A549 (cell line): ENCODE data around the gene SLC16A8. TPM values are rescaled to one million over a fixed set of nuclear protein-coding genes. Genes with fewer than 3 reads are reported as not detected.
"Not testable (repeated sequence)": the region's sequence is repeated elsewhere in the genome, so short reads cannot be mapped to it uniquely, and the experiment has no call there.

Source experiments
- ATAC-seq, 2 experiments: fragments of 200-7000 bp in 1 of 2; fragments of >200 bp in 1 of 2; cut with Nextera tagmentation in 1 of 2; cut with Tn5 transposase in 1 of 2; 3 replicates each; pipeline versions ENCODE4 v1.8.0 to v1.9.1; 2018 to 2020; ENCODE audit warnings: mild to moderate bottlenecking in 1 of 2, moderate library complexity in 1 of 2
- CTCF ChIA-PET: fragments of 300-600 bp; sonication (Branson Sonifier 250); formaldehyde crosslinking; extraction: SDS; loops from one replicate; lab custom pipeline; 2021; ENCODE audit warnings: antibody characterized with exemption, inconsistent platforms; lab: Yijun Ruan, JAX
- POLR2A ChIA-PET: fragments of 350-600 bp; formaldehyde crosslinking; extraction: SDS; loops from one replicate; lab custom pipeline; 2021; ENCODE audit warnings: antibody characterized with exemption, inconsistent platforms; lab: Yijun Ruan, JAX
- DNase-seq, 2 experiments: peaks; one replicate each; pipeline versions ENCODE4 v3.0.0 to v3.0.0-alpha.2; 2011 to 2016; ENCODE audit warnings: low read depth in 1 of 2, low spot score in 1 of 2
- FAIRE-seq: peaks from 2 replicates; lab custom pipeline; 2011; peaks lifted over from hg19 to GRCh38; lab: Jason Lieb, UNC
- H3K27ac ChIP-seq, 2 experiments: fragments of >200 bp; sonication (Bioruptor Twin); formaldehyde crosslinking; 3 replicates each; pipeline ENCODE4 v1.5.1; 2016 to 2017
- H3K4me1 ChIP-seq: fragments of >200 bp; sonication (Bioruptor Twin); formaldehyde crosslinking; 3 replicates; pipeline ENCODE4 v1.6.1; 2016
- H3K4me2 ChIP-seq: fragments of >200 bp; sonication (Bioruptor Twin); formaldehyde crosslinking; 3 replicates; pipeline ENCODE4 v1.6.1; 2016
- H3K4me3 ChIP-seq: fragments of >200 bp; sonication (Bioruptor Twin); formaldehyde crosslinking; 3 replicates; pipeline ENCODE4 v1.5.1; 2016
- H3K9me3 ChIP-seq: fragments of >200 bp; sonication (Bioruptor Twin); formaldehyde crosslinking; 3 replicates; pipeline ENCODE4 v1.6.1; 2016
- BCL3 ChIP-seq: fragments of >200 bp; sonication (Bioruptor Twin); formaldehyde crosslinking; IDR thresholded peaks from 3 replicates; pipeline ENCODE4 v1.6.1; 2016
- BHLHE40 ChIP-seq: IDR thresholded peaks from 2 replicates; pipeline ENCODE4 v1.6.1; 2012; ENCODE audit warnings: low read depth, low read length, inconsistent platforms
- CBX8 ChIP-seq: fragments of 200-600 bp; sonication (generic); IDR thresholded peaks from 2 replicates; pipeline ENCODE4 v1.6.1; 2016
- CEBPB ChIP-seq, 2 experiments: fragments of >200 bp in 1 of 2; sonication (Bioruptor Twin) in 1 of 2; formaldehyde crosslinking in 1 of 2; IDR thresholded peaks; 2 replicates each; pipeline ENCODE4 v1.6.1; 2012 to 2016
- CHD4 ChIP-seq: fragments of 200-600 bp; sonication (generic); IDR thresholded peaks from 2 replicates; pipeline ENCODE4 v1.6.1; 2016; ENCODE audit warnings: antibody characterized with exemption, mild to moderate bottlenecking, borderline replicate concordance
- EHMT2 ChIP-seq: fragments of 200-600 bp; sonication (generic); IDR thresholded peaks from 2 replicates; pipeline ENCODE4 v1.6.1; 2016; ENCODE audit warnings: antibody characterized with exemption, low read depth, mild to moderate bottlenecking, moderate library complexity
- FOSL2 ChIP-seq, 2 experiments: fragments of 450-650 bp in 1 of 2; fragments of >200 bp in 1 of 2; sonication (Bioruptor Twin) in 1 of 2; formaldehyde crosslinking; IDR thresholded peaks; 2 replicates each; pipeline versions ENCODE4 v1.5.0 to v1.6.1; 2016 to 2020; ENCODE audit warnings: mild to moderate bottlenecking in 1 of 2, moderate library complexity in 1 of 2
- GATA3 ChIP-seq: IDR thresholded peaks from 2 replicates; pipeline ENCODE4 v1.6.1; 2012; ENCODE audit warnings: borderline replicate concordance
- HES2 ChIP-seq: fragments of >200 bp; sonication (Bioruptor Twin); formaldehyde crosslinking; IDR thresholded peaks from 2 replicates; pipeline ENCODE4 v1.6.1; 2016
- HOXB5 ChIP-seq: fragments of 250-450 bp; sonication (Bioruptor Pico); IDR thresholded peaks from 2 replicates; pipeline ENCODE4 v1.5.0; 2020; ENCODE audit warnings: mild to moderate bottlenecking, moderate library complexity
- JUN ChIP-seq, 2 experiments: fragments of >200 bp; sonication (Bioruptor Twin); formaldehyde crosslinking; IDR thresholded peaks; 2 replicates in 1 of 2; 3 replicates in 1 of 2; pipeline ENCODE4 v1.6.1; 2016 to 2017
- KDM1A ChIP-seq: fragments of 200-600 bp; sonication (generic); IDR thresholded peaks from 2 replicates; pipeline ENCODE4 v1.6.1; 2016; ENCODE audit warnings: low read depth, mild to moderate bottlenecking
- MAZ ChIP-seq: fragments of 150-350 bp; IDR thresholded peaks from 2 replicates; pipeline ENCODE4 v1.6.1; 2014; ENCODE audit warnings: antibody characterized with exemption, low read depth, low read length, borderline replicate concordance
- NPAS2 ChIP-seq: fragments of 250-450 bp; sonication (Bioruptor Pico); IDR thresholded peaks from 2 replicates; pipeline ENCODE4 v1.8.0; 2022; ENCODE audit warnings: mild to moderate bottlenecking, moderate library complexity, borderline replicate concordance
- POLR2A ChIP-seq: IDR thresholded peaks from 2 replicates; pipeline ENCODE4 v1.6.1; 2012; ENCODE audit warnings: mild to moderate bottlenecking, low read length
- RARB ChIP-seq: fragments of 250-450 bp; sonication (Bioruptor Pico); IDR thresholded peaks from 2 replicates; pipeline ENCODE4 v1.8.0; 2021; ENCODE audit warnings: mild to moderate bottlenecking, moderate library complexity
- SREBF2 ChIP-seq: fragments of 450-650 bp; IDR thresholded peaks from 2 replicates; pipeline ENCODE4 v1.6.1; 2014; ENCODE audit warnings: mild to moderate bottlenecking, moderate library complexity
- TFCP2L1 ChIP-seq: fragments of 250-450 bp; sonication (Bioruptor Pico); IDR thresholded peaks from 2 replicates; pipeline ENCODE4 v1.5.0; 2021; ENCODE audit warnings: mild to moderate bottlenecking
- ZFP36 ChIP-seq: fragments of 450-650 bp; IDR thresholded peaks from 2 replicates; pipeline ENCODE4 v1.6.1; 2014; ENCODE audit warnings: borderline replicate concordance; ENCODE audit not compliant: partially characterized antibody
- WGBS: methylation state at CpG from one replicate; pipeline ENCODE4 v1.1.6; 2017; ENCODE audit errors: missing lambda C conversion rate; 5-methylcytosine and 5-hydroxymethylcytosine counted together
- polyA plus RNA-seq, 4 experiments: library from polyadenylated mRNA; depleted of rRNA in 3 of 4; stranded (reverse); fragments of >200 nt; fragmentation: RNase III in 1 of 4; extraction: RNeasy Plus Mini Kit Qiagen cat#74134 plus additional on column Dnase treatment in 1 of 4; gene quantifications; 2 replicates in 3 of 4; 3 replicates in 1 of 4; pipeline ENCODE4 v1.2.3, GENCODE V29; 2011 to 2017
- TF ChIP-seq, protein P1 (sequence below): fragments of 200-600 bp; sonication (generic); IDR thresholded peaks from 2 replicates; pipeline ENCODE4 v1.6.1; 2016; ENCODE audit warnings: antibody characterized with exemption, mild to moderate bottlenecking, moderate library complexity
- TF ChIP-seq, protein P2 (sequence below): fragments of 450-650 bp; IDR thresholded peaks from 2 replicates; pipeline ENCODE4 v1.6.1; 2014; ENCODE audit warnings: antibody characterized with exemption

Gene SLC16A8
- polyA plus RNA-seq, 2 of the 4 experiments (the other 2 are of a cell fraction) = not detected

DNA sequence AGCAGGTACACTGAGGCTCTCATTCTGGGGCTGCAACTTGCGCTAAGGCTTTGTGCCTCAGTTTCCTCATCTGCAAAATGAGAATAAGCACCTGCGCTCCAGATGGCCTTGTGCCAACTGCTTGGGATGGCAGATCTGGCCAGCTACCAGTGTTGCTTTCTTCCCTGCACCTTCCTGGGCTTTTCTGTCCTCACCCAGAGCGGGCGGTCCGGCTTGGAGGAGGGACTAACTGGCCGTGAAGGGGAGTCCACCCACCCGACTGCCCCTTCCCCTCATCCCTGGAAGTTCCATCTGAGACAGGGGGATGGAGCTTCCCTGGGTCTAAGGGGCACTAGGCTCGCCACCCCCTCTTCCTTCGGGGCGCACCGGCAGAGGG is 3.5 kb downstream of the SLC16A8 start:
- ChIA-PET POLR2A (no interaction called here), CTCF (no interaction called here)
- H3K27ac ChIP-seq = no peak overlapping the region

DNA sequence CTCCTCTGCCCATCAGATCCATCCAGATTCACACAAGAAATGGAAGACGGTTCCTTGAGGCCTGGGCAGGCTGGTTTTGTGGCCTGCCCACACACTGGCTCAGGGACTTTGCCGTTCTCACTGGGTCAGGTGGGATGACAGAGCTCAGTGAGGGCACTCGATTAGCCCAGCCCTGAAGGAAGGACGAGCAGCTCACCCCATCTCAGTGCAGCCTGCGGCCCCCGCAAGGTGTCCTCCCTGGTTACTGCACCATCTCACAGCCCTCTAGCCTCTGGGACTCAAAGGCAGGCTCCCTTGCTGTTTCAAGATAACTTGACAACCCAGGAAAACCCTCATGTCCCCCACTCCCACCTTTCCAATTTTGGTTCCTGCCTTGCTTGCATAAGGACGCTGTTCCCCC is 4.2 kb downstream of the SLC16A8 start:
- no peak overlapping the region for H3K4me2 ChIP-seq
- DNase-seq = no peak
- H3K9me3 ChIP-seq = no peaks in the 10 kb centered on the region
- H3K27ac ChIP-seq = no peak overlapping the region
- WGBS = 75% methylated on average over 4 of the region's 7 CpGs
- CTCF ChIA-PET = interaction anchor here (1.3 to 1.4 kb wide), 2 partner anchors 10 to 14 kb away, joined by 3 read pairs; no protein-coding TSS in a partner anchor
- POLR2A ChIA-PET = no interaction called here
- TF ChIP-seq FOSL2 (IDR thresholded peaks at IDR 0.05) (no peak), FOSL2 (CRISPR knock-in tag; IDR thresholded peaks at IDR 0.05) (no peak), POLR2A (no peak), GATA3 (no peak), CHD4 (no peak), BHLHE40 (no peak), JUN (IDR thresholded peaks at IDR 0.05) (no peak), BCL3 (no peak), NPAS2 (CRISPR knock-in tag) (no peak), CEBPB (IDR thresholded peaks at IDR 0.05) (no peak)
- no peak for ATAC-seq
- no peak overlapping the region for H3K4me3 ChIP-seq
- no peaks in the 10 kb centered on the region for H3K4me1 ChIP-seq
- no peak for FAIRE-seq

More for the DNA sequence above, 3.5 kb downstream of the SLC16A8 start:
- Histone ChIP-seq H3K9me3 (no peaks in the 10 kb centered on the region), H3K4me1 (no peaks in the 10 kb centered on the region), H3K4me3 (no peak overlapping the region), H3K4me2 (no peak overlapping the region)
- FAIRE-seq (no peak), ATAC-seq (no peak), DNase-seq (no peak)
- no peak for TF ChIP-seq HOXB5
- no peak for TF ChIP-seq JUN (IDR thresholded peaks at IDR 0.05)
- no peak for TF ChIP-seq SREBF2
- TF ChIP-seq MAZ = no peak
- TF ChIP-seq CBX8 = no peak
- TF ChIP-seq CHD4 = no peak
- no peak for TF ChIP-seq RARB (CRISPR knock-in tag)
- no peak for TF ChIP-seq EHMT2
- TF ChIP-seq, protein P1, sequence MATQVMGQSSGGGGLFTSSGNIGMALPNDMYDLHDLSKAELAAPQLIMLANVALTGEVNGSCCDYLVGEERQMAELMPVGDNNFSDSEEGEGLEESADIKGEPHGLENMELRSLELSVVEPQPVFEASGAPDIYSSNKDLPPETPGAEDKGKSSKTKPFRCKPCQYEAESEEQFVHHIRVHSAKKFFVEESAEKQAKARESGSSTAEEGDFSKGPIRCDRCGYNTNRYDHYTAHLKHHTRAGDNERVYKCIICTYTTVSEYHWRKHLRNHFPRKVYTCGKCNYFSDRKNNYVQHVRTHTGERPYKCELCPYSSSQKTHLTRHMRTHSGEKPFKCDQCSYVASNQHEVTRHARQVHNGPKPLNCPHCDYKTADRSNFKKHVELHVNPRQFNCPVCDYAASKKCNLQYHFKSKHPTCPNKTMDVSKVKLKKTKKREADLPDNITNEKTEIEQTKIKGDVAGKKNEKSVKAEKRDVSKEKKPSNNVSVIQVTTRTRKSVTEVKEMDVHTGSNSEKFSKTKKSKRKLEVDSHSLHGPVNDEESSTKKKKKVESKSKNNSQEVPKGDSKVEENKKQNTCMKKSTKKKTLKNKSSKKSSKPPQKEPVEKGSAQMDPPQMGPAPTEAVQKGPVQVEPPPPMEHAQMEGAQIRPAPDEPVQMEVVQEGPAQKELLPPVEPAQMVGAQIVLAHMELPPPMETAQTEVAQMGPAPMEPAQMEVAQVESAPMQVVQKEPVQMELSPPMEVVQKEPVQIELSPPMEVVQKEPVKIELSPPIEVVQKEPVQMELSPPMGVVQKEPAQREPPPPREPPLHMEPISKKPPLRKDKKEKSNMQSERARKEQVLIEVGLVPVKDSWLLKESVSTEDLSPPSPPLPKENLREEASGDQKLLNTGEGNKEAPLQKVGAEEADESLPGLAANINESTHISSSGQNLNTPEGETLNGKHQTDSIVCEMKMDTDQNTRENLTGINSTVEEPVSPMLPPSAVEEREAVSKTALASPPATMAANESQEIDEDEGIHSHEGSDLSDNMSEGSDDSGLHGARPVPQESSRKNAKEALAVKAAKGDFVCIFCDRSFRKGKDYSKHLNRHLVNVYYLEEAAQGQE = no peak
- TF ChIP-seq, protein P2, sequence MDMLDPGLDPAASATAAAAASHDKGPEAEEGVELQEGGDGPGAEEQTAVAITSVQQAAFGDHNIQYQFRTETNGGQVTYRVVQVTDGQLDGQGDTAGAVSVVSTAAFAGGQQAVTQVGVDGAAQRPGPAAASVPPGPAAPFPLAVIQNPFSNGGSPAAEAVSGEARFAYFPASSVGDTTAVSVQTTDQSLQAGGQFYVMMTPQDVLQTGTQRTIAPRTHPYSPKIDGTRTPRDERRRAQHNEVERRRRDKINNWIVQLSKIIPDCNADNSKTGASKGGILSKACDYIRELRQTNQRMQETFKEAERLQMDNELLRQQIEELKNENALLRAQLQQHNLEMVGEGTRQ = no peak
- TF ChIP-seq TFCP2L1 (CRISPR knock-in tag) = no peak
- TF ChIP-seq KDM1A = no peak
- TF ChIP-seq HES2 = no peak
- TF ChIP-seq ZFP36 = no peak
- 97% methylated on average over 6 of the region's 11 CpGs for whole genome bisulfite sequencing

DNA sequence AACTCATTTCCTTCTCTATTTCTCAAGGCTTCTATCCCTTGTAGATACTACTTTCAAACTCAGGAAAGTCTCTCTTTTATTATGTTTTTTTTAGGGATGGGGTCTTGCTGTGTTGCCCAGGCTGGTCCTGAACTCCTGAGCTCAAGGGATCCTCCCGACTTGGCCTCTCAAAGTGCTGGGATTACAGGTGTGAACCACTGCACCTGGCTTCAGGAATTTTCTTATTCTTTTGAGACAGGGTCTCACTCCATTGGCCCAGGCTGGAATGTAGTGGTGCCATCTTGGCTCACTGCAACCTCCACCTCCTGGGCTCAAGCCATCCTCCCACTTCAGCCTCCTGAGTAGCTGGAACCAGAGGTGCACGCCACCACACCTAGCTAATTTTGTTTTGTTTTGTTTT is 4.8 kb downstream of the SLC16A8 start:
- H3K4me3 ChIP-seq, H3K27ac ChIP-seq, H3K9me3 ChIP-seq, FAIRE-seq, H3K4me2 ChIP-seq, POLR2A ChIA-PET, DNase-seq, H3K4me1 ChIP-seq, ATAC-seq: not testable (repeated sequence)
- WGBS = 86% methylated on average over 2 of the region's 2 CpGs
- CTCF ChIA-PET = interaction anchor here (0.6 to 1.4 kb wide), 3 partner anchors 10 to 25 kb away, joined by 3 to 4 read pairs (median 3); no protein-coding TSS in a partner anchor
